Brain microvascular endothelial cell (primary cell): Measurements from ENCODE around the gene TSSK2.

Experiments used
- DNase-seq: peaks from one replicate; pipeline ENCODE4 v3.0.0-alpha.2; 2020
- H3K27ac ChIP-seq: fragments of 250-450 bp; sonication (Bioruptor Pico); 2 replicates; pipeline ENCODE4 v1.5.1; 2020; ENCODE audit warnings: mild to moderate bottlenecking, moderate library complexity
- H3K27me3 ChIP-seq: fragments of 250-450 bp; sonication (Bioruptor Pico); replicated peaks from 2 replicates; pipeline ENCODE4 v1.5.1; 2020; ENCODE audit warnings: mild to moderate bottlenecking
- H3K36me3 ChIP-seq: fragments of 250-450 bp; sonication (Bioruptor Pico); replicated peaks from 2 replicates; pipeline ENCODE4 v1.5.1; 2020; ENCODE audit warnings: mild to moderate bottlenecking
- H3K4me3 ChIP-seq: 2 replicates; pipeline ENCODE4 v1.5.1; 2011; ENCODE audit warnings: low read depth, mild to moderate bottlenecking, control low read depth, low read length, moderate library complexity
- in situ Hi-C: cut with HindIII; loops from 2 replicates; pipeline ENCODE4 v1.10.0; 2017; ENCODE audit warnings: low sequenced_read_pairs, low pct_ligation_motif_present
- TF ChIP-seq, protein P1 (sequence below): IDR thresholded peaks from 2 replicates; pipeline ENCODE4 v1.5.1; 2011; ENCODE audit warnings: low read depth, mild to moderate bottlenecking, moderate library complexity, low read length, control low read depth, inconsistent platforms; ENCODE audit errors: missing control alignments

Gene TSSK2

DNA sequence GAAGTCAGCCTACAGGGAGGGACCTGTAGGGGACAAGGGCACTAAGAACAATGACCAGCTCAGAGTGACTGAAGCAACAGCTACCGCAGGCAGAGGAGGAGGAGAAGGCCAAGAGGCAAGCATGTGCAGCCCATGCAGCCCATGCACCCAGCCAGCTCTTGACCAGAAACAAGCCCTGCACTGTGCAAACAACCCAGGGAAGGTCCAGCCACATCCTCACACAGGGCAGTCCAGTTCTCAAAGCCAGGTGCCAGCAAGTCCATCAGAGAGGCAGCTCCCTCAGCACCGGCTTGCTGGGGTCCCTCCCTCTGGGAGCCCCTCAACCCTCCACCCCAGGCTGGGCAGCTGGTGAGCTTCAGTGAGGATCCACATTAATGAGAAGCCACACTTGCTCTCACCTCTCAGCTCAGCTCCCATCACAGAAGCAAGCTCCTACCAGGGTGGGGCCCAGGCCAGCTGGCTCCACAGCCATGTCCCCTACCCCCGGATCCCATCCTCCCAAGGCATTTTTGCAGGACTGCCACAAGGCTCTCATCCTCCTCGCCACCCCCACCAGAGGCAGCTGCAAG is 16.0 kb upstream of the TSSK2 start:
- in situ Hi-C loops: no loop called here
- Histone ChIP-seq H3K4me3 (no peak overlapping the region), H3K36me3 (peaks cover 2% of the 10 kb centered on the region), H3K27me3 (no peaks in the 10 kb centered on the region), H3K27ac (no peak overlapping the region)
- no peak for DNase-seq
- TF ChIP-seq, protein P1, sequence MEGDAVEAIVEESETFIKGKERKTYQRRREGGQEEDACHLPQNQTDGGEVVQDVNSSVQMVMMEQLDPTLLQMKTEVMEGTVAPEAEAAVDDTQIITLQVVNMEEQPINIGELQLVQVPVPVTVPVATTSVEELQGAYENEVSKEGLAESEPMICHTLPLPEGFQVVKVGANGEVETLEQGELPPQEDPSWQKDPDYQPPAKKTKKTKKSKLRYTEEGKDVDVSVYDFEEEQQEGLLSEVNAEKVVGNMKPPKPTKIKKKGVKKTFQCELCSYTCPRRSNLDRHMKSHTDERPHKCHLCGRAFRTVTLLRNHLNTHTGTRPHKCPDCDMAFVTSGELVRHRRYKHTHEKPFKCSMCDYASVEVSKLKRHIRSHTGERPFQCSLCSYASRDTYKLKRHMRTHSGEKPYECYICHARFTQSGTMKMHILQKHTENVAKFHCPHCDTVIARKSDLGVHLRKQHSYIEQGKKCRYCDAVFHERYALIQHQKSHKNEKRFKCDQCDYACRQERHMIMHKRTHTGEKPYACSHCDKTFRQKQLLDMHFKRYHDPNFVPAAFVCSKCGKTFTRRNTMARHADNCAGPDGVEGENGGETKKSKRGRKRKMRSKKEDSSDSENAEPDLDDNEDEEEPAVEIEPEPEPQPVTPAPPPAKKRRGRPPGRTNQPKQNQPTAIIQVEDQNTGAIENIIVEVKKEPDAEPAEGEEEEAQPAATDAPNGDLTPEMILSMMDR: no peak

DNA sequence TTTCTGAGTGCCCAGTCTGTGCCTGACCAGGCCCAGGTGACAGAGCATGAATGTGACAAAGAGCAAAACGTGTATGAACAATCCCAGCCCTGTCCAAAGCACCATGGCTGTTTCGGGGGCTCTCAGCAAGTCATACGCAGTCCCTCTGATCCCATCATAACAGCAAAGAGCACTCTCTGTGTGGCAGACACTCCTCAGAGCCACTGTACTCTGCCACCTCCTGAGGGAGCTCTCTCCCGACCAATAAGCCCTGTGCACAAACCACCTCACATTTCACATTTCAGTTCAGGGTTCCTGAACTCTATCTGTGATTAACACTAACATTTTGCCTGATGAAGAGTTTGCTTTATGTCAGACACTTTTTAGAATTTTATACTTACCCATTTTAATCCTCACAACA is 15.5 kb upstream of the TSSK2 start:
- peaks cover 2% of the 10 kb centered on the region for H3K36me3 ChIP-seq
- no peak overlapping the region for H3K27ac ChIP-seq
- H3K4me3 ChIP-seq: no peak overlapping the region
- TF ChIP-seq, protein P1: no peak
- no peak for DNase-seq
- no peaks in the 10 kb centered on the region for H3K27me3 ChIP-seq
- in situ Hi-C loops: no loop called here

DNA sequence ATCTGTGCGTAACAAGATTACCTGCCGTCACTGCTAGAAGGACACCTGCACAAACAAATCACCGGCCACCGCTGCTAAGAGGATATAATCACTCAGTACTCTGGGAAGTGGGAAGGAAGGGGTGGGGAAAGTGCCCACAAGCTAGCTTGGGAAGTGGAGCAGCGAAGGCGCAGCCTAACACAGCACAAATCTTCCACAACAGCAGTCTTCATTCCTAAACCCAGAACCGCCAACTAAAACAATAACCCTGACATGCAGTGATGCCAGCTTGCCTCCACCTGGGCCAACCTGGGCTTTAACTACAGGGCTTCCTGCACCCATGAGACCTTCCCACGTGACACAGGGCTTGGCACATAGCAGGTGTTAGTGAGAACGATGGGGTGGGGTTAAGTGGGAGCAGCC is 14.0 kb upstream of the TSSK2 start:
- DNase-seq: no peak
- in situ Hi-C loops: no loop called here
- TF ChIP-seq, protein P1: no peak
- H3K4me3 ChIP-seq: no peak overlapping the region
- no peak overlapping the region for H3K27ac ChIP-seq
- peaks cover 2% of the 10 kb centered on the region for H3K36me3 ChIP-seq
- H3K27me3 ChIP-seq: no peaks in the 10 kb centered on the region

DNA sequence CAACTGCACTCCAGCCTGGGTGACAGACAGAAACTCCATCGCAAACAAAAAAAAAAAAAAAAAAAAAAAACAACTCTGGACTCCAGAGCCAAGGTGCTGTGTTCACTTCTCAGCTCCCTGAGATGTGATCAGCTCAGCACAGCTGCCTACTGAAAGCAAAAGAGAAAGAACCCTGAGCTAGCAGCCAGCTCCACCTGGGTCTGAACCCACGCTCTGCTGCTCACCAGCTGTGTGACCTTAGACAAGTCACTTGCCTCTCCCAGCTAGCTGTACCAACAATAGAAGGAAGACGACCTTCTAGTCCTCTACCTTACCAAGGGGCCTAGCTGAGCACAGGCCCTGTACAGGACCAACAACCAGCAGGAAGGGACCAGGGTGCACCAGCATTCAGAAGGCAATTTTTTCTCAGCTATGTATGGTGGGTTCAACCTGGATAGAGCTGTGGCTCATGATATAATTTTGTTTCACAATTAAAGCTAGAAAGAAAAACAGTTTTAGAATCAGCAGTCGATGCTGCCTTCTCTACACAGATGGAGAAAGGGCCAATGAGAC is 12.7 kb upstream of the TSSK2 start:
- H3K36me3 ChIP-seq: peaks cover 2% of the 10 kb centered on the region
- TF ChIP-seq, protein P1: no peak
- no peak overlapping the region for H3K4me3 ChIP-seq
- H3K27me3 ChIP-seq: no peaks in the 10 kb centered on the region
- no peak overlapping the region for H3K27ac ChIP-seq
- in situ Hi-C loops: no loop called here
- no peak for DNase-seq

DNA sequence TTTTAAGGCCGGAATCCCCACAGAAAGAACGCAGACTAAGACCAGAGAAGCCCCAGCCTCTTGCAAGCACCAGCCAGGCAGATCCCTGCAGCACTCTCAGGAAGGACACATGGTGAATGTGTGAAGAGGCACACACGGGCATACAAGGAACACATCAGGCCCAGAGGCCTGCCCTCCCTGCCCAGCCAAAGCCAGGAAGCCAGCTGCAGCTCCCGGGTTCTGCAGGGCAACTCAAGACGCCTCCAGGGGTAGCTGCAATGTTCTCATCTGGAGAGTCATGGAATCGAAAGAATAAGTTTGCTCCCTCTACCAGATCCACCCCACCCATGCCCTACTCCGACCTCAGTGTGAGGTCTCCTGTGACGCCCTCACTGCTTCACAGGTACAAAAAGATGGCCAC is 11.2 kb upstream of the TSSK2 start:
- no peak for DNase-seq
- Histone ChIP-seq H3K27ac (no peak overlapping the region), H3K4me3 (no peak overlapping the region), H3K36me3 (peaks cover 2% of the 10 kb centered on the region), H3K27me3 (no peaks in the 10 kb centered on the region)
- TF ChIP-seq, protein P1: no peak
- in situ Hi-C loops: no loop called here
